AG10803 (cell line): Measurements from ENCODE around the gene RIN3.
A peak's percentile ranks its signal among the peaks of the same experiment; 100 is the strongest.

Experiments used
- DNase-seq: peaks from one replicate; pipeline ENCODE4 v3.0.0; 2010; ENCODE audit warnings: low read depth
- H3K4me3 ChIP-seq: 2 replicates; pipeline ENCODE4 v1.5.1; 2011; ENCODE audit warnings: mild to moderate bottlenecking, low read length, control low read depth
- CTCF ChIP-seq: conservative IDR thresholded peaks from 2 replicates; pipeline ENCODE4 v1.5.1; 2011; ENCODE audit warnings: mild to moderate bottlenecking, low read length, control low read depth, inconsistent platforms

Gene RIN3

GRCh38 chr14:92655419-92656201 is 142.0 kb downstream of the RIN3 start:
- H3K4me3 ChIP-seq = no peak overlapping the region
- no peak for DNase-seq
- no peak for TF ChIP-seq CTCF

GRCh38 chr14:92656306-92657081 is 142.9 kb downstream of the RIN3 start:
- DNase-seq = no peak
- TF ChIP-seq CTCF = peak; percentile 14; the same call in 1 of the 2 replicates
- H3K4me3 ChIP-seq = no peak overlapping the region

- DNase-seq = no peak
- TF ChIP-seq CTCF = no peak
- no peak overlapping the region for H3K4me3 ChIP-seq
Observed at GRCh38 chr14:92657457-92658142, 144.0 kb downstream of the RIN3 start.

GRCh38 chr14:92658160-92658559 is 144.6 kb downstream of the RIN3 start:
- TF ChIP-seq CTCF = no peak
- H3K4me3 ChIP-seq = no peak overlapping the region
- DNase-seq = no peak

- H3K4me3 ChIP-seq = no peak overlapping the region
- TF ChIP-seq CTCF = no peak
- DNase-seq = no peak
Observed at GRCh38 chr14:92658684-92659083, 145.1 kb downstream of the RIN3 start.

GRCh38 chr14:92659765-92660561 is 146.4 kb downstream of the RIN3 start:
- DNase-seq = peak; percentile 65
- no peak overlapping the region for H3K4me3 ChIP-seq
- TF ChIP-seq CTCF = no peak
